HG03565 (cell line): ENCODE data around the gene IRF6.

ENCODE experiments used
- ATAC-seq: cut with Tn5 transposase; IDR thresholded peaks from one replicate; pipeline ENCODE4 v1.9.1; 2021; ENCODE audit warnings: mild to moderate bottlenecking, moderate library complexity; ENCODE audit not compliant: unreplicated experiment

The IRF6 gene

GRCh38 chr1:209736490-209737117 lies 69.3 kb downstream of the IRF6 start:
- no peak for ATAC-seq
